IPS-15b (cell line): ENCODE data around the gene U2AF2.

Experiments
- H3K27me3 ChIP-seq: one replicate; pipeline ENCODE4 v1.6.1; 2013; ENCODE audit warnings: low read length; ENCODE audit not compliant: control insufficient read depth, insufficient read depth
- H3K36me3 ChIP-seq: one replicate; pipeline ENCODE4 v1.6.1; 2013; ENCODE audit warnings: low read length; ENCODE audit not compliant: control insufficient read depth, insufficient read depth
- H3K4me1 ChIP-seq: one replicate; pipeline ENCODE4 v1.6.1; 2013; ENCODE audit warnings: mild to moderate bottlenecking, low read length; ENCODE audit not compliant: control insufficient read depth, insufficient read depth
- H3K4me3 ChIP-seq: one replicate; pipeline ENCODE4 v1.5.1; 2013; ENCODE audit warnings: low read depth, low read length
- H3K9ac ChIP-seq: one replicate; pipeline ENCODE4 v1.6.1; 2013; ENCODE audit warnings: low read depth, mild to moderate bottlenecking, low read length
- H3K9me3 ChIP-seq: one replicate; pipeline ENCODE4 v1.6.1; 2013; ENCODE audit warnings: mild to moderate bottlenecking, low read length; ENCODE audit not compliant: control insufficient read depth, insufficient read depth

The U2AF2 gene

GRCh38 chr19:55614711-55615542, 39.9 kb upstream of the U2AF2 start:
- H3K27me3 ChIP-seq: no peaks in the 10 kb centered on the region
- no peak overlapping the region for H3K4me3 ChIP-seq
- H3K9me3 ChIP-seq: no peaks in the 10 kb centered on the region
- H3K36me3 ChIP-seq: peaks cover 17% of the 10 kb centered on the region
- H3K9ac ChIP-seq: no peak overlapping the region
- H3K4me1 ChIP-seq: no peaks in the 10 kb centered on the region

GRCh38 chr19:55615543-55616394, 39.1 kb upstream of the U2AF2 start:
- Histone ChIP-seq H3K9me3 (no peaks in the 10 kb centered on the region), H3K4me3 (no peak overlapping the region), H3K36me3 (peaks cover 17% of the 10 kb centered on the region)

GRCh38 chr19:55616395-55616875, 38.4 kb upstream of the U2AF2 start:
- Histone ChIP-seq H3K9ac (no peak overlapping the region), H3K9me3 (no peaks in the 10 kb centered on the region), H3K36me3 (peaks cover 21% of the 10 kb centered on the region), H3K4me1 (no peaks in the 10 kb centered on the region), H3K4me3 (no peak overlapping the region), H3K27me3 (no peaks in the 10 kb centered on the region)

More at GRCh38 chr19:55615543-55616394, 39.1 kb upstream of the U2AF2 start:
- H3K4me1 ChIP-seq: no peaks in the 10 kb centered on the region
- no peaks in the 10 kb centered on the region for H3K27me3 ChIP-seq
- no peak overlapping the region for H3K9ac ChIP-seq

GRCh38 chr19:55617426-55617825, 37.4 kb upstream of the U2AF2 start:
- Histone ChIP-seq H3K4me3 (no peak overlapping the region), H3K27me3 (no peaks in the 10 kb centered on the region), H3K4me1 (no peaks in the 10 kb centered on the region), H3K9ac (no peak overlapping the region), H3K9me3 (no peaks in the 10 kb centered on the region), H3K36me3 (peaks cover 21% of the 10 kb centered on the region)

DNA sequence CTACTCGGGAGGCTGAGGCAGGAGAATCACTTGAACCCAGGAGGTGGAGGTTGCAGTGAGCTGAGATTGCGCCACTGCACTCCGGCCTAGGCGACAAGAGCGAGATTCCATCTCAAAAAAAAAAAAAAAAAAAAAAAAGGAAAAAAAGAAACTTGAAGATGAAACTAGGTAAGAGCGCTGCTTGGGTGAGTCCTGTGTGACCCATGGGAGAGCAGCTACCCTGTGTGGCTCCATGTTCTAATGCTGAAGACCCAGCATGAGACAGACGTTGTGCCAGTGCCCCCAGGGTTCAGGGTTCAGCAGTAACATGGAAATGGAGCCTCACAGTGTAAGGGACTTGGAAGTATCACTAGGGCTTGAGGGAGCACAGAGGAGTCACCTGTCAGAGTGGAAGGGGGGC, 36.4 kb upstream of the U2AF2 start:
- Histone ChIP-seq H3K36me3 (peaks cover 21% of the 10 kb centered on the region), H3K4me3 (no peak overlapping the region), H3K27me3 (no peaks in the 10 kb centered on the region), H3K4me1 (no peaks in the 10 kb centered on the region), H3K9ac (no peak overlapping the region), H3K9me3 (no peaks in the 10 kb centered on the region)

- Histone ChIP-seq H3K9me3 (no peaks in the 10 kb centered on the region), H3K36me3 (peaks cover 21% of the 10 kb centered on the region), H3K9ac (no peak overlapping the region), H3K4me3 (no peak overlapping the region), H3K27me3 (no peaks in the 10 kb centered on the region), H3K4me1 (no peaks in the 10 kb centered on the region)
Observed at GRCh38 chr19:55619286-55619685, 35.5 kb upstream of the U2AF2 start.

DNA sequence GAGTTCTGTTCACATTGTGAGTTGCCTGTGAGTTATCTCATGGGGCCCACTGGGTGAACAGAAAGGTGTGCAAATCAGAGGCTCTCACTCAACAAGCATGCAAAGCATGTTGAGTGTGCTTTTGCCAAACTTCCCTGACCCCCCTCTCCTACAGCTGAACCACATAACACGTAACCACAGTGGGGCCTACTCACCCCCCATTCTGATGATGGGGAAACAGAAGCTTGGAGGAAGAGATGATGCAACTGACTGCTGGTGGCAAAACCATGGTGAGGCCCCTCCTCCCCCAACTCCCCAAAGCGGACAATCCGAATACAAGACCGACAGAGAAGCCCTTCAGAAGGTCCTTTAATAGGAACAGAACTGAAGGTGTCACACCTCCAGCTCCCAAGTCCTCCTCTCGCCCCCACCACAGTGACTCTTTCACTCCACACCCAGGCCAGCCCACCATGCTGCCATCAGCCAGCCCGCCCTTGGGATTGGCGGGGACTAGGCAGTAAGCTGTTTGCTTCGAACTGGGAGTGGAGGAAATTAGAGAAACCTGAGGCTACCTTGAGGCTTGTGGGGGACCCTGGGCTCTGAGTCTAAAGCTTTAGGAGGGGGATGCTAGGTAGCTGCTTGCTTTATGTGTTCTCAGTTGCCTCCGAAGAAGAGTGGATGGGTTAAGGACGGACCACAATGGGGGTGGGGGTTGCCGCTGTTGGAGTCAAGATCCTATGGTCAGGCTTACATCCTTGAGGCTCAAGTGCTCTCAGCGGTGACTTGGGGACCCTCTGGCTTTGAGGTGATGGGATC, 34.2 kb upstream of the U2AF2 start:
- Histone ChIP-seq H3K4me3 (no peak overlapping the region), H3K9ac (no peak overlapping the region), H3K27me3 (no peaks in the 10 kb centered on the region), H3K4me1 (no peaks in the 10 kb centered on the region), H3K9me3 (no peaks in the 10 kb centered on the region), H3K36me3 (peaks cover 13% of the 10 kb centered on the region)

DNA sequence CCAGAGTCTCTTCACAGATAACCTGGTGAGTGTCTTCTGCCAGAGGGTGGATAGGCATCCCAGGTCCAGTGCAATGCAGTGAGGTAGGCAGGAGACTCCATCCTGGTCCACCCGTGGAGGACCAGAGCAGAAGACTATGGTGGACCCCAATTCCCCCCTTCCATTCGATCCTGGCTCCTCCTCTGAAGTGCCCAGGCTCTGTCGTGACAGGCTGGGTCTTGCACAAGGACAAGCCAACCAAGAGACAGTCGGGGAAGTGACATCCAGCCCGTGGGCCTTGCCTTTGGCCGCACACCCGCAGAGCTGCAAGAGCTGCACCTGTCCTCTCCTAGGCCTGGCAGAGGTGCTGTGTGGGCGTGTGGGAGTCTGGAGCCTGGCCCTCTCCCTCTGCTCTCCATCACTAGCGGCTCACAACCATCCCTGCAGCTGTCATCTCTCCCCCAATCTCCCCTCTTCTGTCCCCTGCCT, 33.6 kb upstream of the U2AF2 start:
- no peaks in the 10 kb centered on the region for H3K27me3 ChIP-seq
- H3K36me3 ChIP-seq: peaks cover 7% of the 10 kb centered on the region

GRCh38 chr19:55621673-55622231, 33.1 kb upstream of the U2AF2 start:
- Histone ChIP-seq H3K4me3 (no peak overlapping the region), H3K9ac (no peak overlapping the region), H3K4me1 (no peaks in the 10 kb centered on the region), H3K9me3 (no peaks in the 10 kb centered on the region), H3K36me3 (peaks cover 4% of the 10 kb centered on the region), H3K27me3 (no peaks in the 10 kb centered on the region)

More for the DNA sequence above, 33.6 kb upstream of the U2AF2 start:
- no peak overlapping the region for H3K4me3 ChIP-seq
- no peaks in the 10 kb centered on the region for H3K4me1 ChIP-seq
- H3K9me3 ChIP-seq: no peaks in the 10 kb centered on the region
- H3K9ac ChIP-seq: no peak overlapping the region

- no peaks in the 10 kb centered on the region for H3K9me3 ChIP-seq
- H3K27me3 ChIP-seq: no peaks in the 10 kb centered on the region
- H3K4me1 ChIP-seq: no peaks in the 10 kb centered on the region
- H3K4me3 ChIP-seq: no peak overlapping the region
- H3K9ac ChIP-seq: no peak overlapping the region
- peaks cover 4% of the 10 kb centered on the region for H3K36me3 ChIP-seq
Observed at GRCh38 chr19:55622242-55622969, 32.4 kb upstream of the U2AF2 start.
